ENCODE data around the gene ISCA1.

Gene ISCA1

DNA sequence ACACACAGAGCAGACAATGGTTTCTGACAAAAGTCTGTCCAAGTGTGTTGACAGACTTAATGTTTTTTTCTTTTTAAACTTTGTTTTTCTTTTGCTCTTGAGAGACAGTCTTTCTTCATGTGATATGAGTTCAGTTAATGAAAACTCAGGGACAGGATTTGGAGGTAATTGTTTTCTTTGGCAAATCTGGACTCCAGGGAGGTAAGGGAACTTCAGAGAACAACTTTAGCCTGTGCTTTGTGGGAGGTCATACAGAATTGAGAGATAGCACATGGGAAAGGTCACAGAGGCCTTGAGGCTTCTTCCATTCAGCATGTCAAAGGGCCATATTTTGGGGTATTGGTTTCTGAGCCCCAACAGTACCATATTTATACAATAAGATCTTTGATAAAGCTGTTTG, 32.2 kb downstream of the ISCA1 start:
- TF ChIP-seq, protein P1, sequence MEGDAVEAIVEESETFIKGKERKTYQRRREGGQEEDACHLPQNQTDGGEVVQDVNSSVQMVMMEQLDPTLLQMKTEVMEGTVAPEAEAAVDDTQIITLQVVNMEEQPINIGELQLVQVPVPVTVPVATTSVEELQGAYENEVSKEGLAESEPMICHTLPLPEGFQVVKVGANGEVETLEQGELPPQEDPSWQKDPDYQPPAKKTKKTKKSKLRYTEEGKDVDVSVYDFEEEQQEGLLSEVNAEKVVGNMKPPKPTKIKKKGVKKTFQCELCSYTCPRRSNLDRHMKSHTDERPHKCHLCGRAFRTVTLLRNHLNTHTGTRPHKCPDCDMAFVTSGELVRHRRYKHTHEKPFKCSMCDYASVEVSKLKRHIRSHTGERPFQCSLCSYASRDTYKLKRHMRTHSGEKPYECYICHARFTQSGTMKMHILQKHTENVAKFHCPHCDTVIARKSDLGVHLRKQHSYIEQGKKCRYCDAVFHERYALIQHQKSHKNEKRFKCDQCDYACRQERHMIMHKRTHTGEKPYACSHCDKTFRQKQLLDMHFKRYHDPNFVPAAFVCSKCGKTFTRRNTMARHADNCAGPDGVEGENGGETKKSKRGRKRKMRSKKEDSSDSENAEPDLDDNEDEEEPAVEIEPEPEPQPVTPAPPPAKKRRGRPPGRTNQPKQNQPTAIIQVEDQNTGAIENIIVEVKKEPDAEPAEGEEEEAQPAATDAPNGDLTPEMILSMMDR (conservative IDR thresholded peaks at IDR 0.05; ENCODE audit: low read depth, low read length): no peak

DNA sequence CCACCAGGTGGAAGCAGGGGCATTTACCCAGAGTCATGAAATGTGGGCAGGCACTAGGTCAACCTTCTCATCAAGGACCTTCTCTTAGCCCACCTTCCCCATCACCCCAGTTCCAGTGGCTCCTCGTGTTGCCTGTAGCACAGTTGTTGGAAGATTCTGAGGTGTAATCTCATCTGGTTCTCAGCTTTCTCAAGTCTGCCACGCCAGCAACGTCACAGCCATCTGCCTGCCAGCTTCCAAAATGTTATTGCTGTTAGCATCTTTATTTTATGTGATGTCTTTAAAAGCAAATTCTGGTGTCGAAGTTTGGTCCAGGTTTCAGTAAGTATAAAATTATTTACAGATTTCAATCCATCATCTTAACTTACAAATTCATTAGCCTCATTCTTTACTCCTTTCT, 33.6 kb downstream of the ISCA1 start:
- Histone ChIP-seq H3K27ac (no peak overlapping the region), H2AFZ (ENCODE audit: low read depth) (no peak overlapping the region), H3K4me1 (ENCODE audit: low read depth, poor library complexity, severe bottlenecking) (no peaks in the 10 kb centered on the region), H3K4me3 (IDR thresholded peaks at IDR 0.05; ENCODE audit: insufficient read depth, low read depth, low read length) (no peak overlapping the region), H3K27me3 (ENCODE audit: insufficient read depth, low read depth) (no peaks in the 10 kb centered on the region), H3K79me2 (ENCODE audit: insufficient read depth, low read depth) (no peaks in the 10 kb centered on the region), H4K20me1 (ENCODE audit: insufficient read depth) (no peaks in the 10 kb centered on the region), H3K36me3 (ENCODE audit: insufficient read depth) (no peaks in the 10 kb centered on the region), H3K9ac (no peak overlapping the region), H3K4me2 (no peak overlapping the region)
- TF ChIP-seq, protein P1 (conservative IDR thresholded peaks at IDR 0.05; ENCODE audit: low read depth, low read length): no peak

More for the DNA sequence above, 32.2 kb downstream of the ISCA1 start:
- H3K79me2 ChIP-seq (ENCODE audit: insufficient read depth, low read depth): no peaks in the 10 kb centered on the region
- no peak overlapping the region for H3K4me3 ChIP-seq (IDR thresholded peaks at IDR 0.05; ENCODE audit: insufficient read depth, low read depth, low read length)
- H3K4me1 ChIP-seq (ENCODE audit: low read depth, poor library complexity, severe bottlenecking): no peaks in the 10 kb centered on the region
- H3K4me2 ChIP-seq: no peak overlapping the region
- no peak overlapping the region for H3K27ac ChIP-seq
- no peak overlapping the region for H2AFZ ChIP-seq (ENCODE audit: low read depth)
- no peaks in the 10 kb centered on the region for H3K27me3 ChIP-seq (ENCODE audit: insufficient read depth, low read depth)
- H3K36me3 ChIP-seq (ENCODE audit: insufficient read depth): no peaks in the 10 kb centered on the region
- no peaks in the 10 kb centered on the region for H4K20me1 ChIP-seq (ENCODE audit: insufficient read depth)
- no peak overlapping the region for H3K9ac ChIP-seq

DNA sequence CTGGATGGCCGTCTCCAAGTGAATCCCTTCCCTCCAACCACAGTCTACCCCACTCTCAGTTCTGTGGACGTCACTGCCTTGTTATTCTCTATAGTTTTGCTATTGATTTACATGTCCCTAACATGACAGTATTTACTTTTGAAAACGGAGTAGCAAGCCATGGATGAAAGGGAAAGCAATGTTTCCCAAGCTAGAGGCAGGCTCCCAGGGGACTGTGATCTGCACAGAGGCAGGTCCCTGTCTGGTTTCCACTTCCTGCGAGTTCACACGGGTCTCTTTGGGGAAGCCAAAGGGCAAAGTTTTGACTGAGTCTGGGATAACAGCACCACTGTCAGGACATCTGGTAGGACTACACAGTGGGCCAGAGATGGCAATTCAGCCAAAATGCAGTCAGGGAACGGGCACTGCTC, 35.6 kb downstream of the ISCA1 start:
- Histone ChIP-seq H3K4me2 (no peak overlapping the region), H4K20me1 (ENCODE audit: insufficient read depth) (no peaks in the 10 kb centered on the region)
- TF ChIP-seq, protein P1 (conservative IDR thresholded peaks at IDR 0.05; ENCODE audit: low read depth, low read length): no peak

DNA sequence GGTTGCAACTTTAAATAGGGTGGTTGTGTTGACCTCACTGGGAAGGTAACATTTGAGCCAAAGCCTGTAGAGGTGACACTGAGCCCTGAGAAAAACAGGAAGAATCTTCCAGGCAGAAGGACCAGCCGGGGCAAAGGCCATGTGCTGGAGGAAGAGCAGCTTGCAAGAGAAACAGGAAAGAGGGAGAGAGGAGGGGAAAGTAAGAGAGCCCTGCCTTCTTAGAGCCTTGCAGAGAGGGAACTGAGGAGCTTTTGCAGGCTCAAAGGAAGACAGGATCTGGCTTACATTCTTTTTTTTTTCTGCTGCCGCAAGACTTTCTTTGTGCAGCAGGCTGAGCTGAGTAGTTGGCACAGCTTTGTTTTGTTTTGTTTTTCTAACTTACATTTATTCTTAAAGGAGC, 40.3 kb downstream of the ISCA1 start:
- no peak overlapping the region for H3K9ac ChIP-seq
- no peaks in the 10 kb centered on the region for H3K79me2 ChIP-seq (ENCODE audit: insufficient read depth, low read depth)
- H3K27me3 ChIP-seq (ENCODE audit: insufficient read depth, low read depth): no peaks in the 10 kb centered on the region
- no peaks in the 10 kb centered on the region for H3K4me1 ChIP-seq (ENCODE audit: low read depth, poor library complexity, severe bottlenecking)
- no peaks in the 10 kb centered on the region for H3K36me3 ChIP-seq (ENCODE audit: insufficient read depth)
- no peaks in the 10 kb centered on the region for H4K20me1 ChIP-seq (ENCODE audit: insufficient read depth)
- no peak overlapping the region for H3K4me3 ChIP-seq (IDR thresholded peaks at IDR 0.05; ENCODE audit: insufficient read depth, low read depth, low read length)
- H2AFZ ChIP-seq (ENCODE audit: low read depth): no peak overlapping the region
- no peak overlapping the region for H3K27ac ChIP-seq
- TF ChIP-seq, protein P1 (conservative IDR thresholded peaks at IDR 0.05; ENCODE audit: low read depth, low read length): no peak
- no peak overlapping the region for H3K4me2 ChIP-seq

More for the DNA sequence above, 35.6 kb downstream of the ISCA1 start:
- Histone ChIP-seq H3K79me2 (ENCODE audit: insufficient read depth, low read depth) (no peaks in the 10 kb centered on the region), H3K27me3 (ENCODE audit: insufficient read depth, low read depth) (no peaks in the 10 kb centered on the region), H3K4me3 (IDR thresholded peaks at IDR 0.05; ENCODE audit: insufficient read depth, low read depth, low read length) (no peak overlapping the region), H2AFZ (ENCODE audit: low read depth) (no peak overlapping the region), H3K27ac (no peak overlapping the region), H3K9ac (no peak overlapping the region), H3K4me1 (ENCODE audit: low read depth, poor library complexity, severe bottlenecking) (no peaks in the 10 kb centered on the region), H3K36me3 (ENCODE audit: insufficient read depth) (no peaks in the 10 kb centered on the region)

Data from KMS-11 (cell line).